Measurements from ENCODE around the gene SAP30BP. TPM values are rescaled to one million over a fixed set of nuclear protein-coding genes. Genes with fewer than 3 reads are reported as not detected.

The SAP30BP gene
- total and polyA plus RNA-seq, 2 of the 13 experiments (the other 11 are each of a cell fraction or from before 2014, with no cell fraction given): 67.7 to 99.4 TPM

DNA sequence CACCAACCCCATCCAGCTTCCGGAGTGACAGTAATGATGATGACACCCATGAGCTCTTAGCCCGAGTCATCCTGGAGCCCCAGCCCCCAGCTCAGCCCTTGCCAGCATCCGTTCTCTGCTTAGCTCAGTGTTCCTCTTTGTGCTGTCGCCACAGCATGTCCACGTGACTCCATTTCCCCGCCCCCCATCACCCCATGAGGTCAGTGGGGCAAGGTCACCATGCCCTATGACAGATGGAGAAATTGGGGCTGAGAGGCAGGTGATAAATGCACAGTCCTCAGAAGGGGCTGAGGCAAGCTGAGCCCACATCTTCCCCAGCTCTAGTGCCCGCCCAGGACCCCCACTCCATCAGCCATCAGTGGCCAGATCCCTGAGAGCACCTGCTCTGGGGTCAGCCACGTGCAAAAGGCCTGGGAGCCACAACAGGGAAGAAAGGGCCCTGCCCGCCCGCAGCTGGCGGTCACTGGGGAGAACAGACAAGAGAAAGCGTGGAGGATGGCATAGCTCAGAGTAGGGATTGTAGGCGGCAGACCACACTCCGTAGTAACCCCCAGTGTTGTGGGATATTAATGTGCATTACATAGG is 71.2 kb downstream of the SAP30BP start (continued):
- TF ChIP-seq, protein P1, sequence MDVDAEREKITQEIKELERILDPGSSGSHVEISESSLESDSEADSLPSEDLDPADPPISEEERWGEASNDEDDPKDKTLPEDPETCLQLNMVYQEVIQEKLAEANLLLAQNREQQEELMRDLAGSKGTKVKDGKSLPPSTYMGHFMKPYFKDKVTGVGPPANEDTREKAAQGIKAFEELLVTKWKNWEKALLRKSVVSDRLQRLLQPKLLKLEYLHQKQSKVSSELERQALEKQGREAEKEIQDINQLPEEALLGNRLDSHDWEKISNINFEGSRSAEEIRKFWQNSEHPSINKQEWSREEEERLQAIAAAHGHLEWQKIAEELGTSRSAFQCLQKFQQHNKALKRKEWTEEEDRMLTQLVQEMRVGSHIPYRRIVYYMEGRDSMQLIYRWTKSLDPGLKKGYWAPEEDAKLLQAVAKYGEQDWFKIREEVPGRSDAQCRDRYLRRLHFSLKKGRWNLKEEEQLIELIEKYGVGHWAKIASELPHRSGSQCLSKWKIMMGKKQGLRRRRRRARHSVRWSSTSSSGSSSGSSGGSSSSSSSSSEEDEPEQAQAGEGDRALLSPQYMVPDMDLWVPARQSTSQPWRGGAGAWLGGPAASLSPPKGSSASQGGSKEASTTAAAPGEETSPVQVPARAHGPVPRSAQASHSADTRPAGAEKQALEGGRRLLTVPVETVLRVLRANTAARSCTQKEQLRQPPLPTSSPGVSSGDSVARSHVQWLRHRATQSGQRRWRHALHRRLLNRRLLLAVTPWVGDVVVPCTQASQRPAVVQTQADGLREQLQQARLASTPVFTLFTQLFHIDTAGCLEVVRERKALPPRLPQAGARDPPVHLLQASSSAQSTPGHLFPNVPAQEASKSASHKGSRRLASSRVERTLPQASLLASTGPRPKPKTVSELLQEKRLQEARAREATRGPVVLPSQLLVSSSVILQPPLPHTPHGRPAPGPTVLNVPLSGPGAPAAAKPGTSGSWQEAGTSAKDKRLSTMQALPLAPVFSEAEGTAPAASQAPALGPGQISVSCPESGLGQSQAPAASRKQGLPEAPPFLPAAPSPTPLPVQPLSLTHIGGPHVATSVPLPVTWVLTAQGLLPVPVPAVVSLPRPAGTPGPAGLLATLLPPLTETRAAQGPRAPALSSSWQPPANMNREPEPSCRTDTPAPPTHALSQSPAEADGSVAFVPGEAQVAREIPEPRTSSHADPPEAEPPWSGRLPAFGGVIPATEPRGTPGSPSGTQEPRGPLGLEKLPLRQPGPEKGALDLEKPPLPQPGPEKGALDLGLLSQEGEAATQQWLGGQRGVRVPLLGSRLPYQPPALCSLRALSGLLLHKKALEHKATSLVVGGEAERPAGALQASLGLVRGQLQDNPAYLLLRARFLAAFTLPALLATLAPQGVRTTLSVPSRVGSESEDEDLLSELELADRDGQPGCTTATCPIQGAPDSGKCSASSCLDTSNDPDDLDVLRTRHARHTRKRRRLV (CRISPR knock-in tag; IDR thresholded peaks at IDR 0.05): no peak
- TF ChIP-seq ZNF264 (CRISPR knock-in tag; IDR thresholded peaks at IDR 0.05) (no peak), SYNCRIP (IDR thresholded peaks at IDR 0.05; ENCODE audit: insufficient read depth, low read depth, low read length) (no peak), ZSCAN21 (CRISPR knock-in tag; IDR thresholded peaks at IDR 0.05; ENCODE audit: borderline replicate concordance) (no peak; the same call in 1 of the 2 replicates), SALL2 (CRISPR knock-in tag; IDR thresholded peaks at IDR 0.05) (no peak), GZF1 (CRISPR knock-in tag; IDR thresholded peaks at IDR 0.05) (no peak), TARDBP (CRISPR knock-in tag; IDR thresholded peaks at IDR 0.05) (no peak; the same call in 1 of the 2 replicates), ARNTL (CRISPR knock-in tag; IDR thresholded peaks at IDR 0.05) (peak; percentile 97), FOXK2 (IDR thresholded peaks at IDR 0.05) (no peak), ZNF598 (CRISPR knock-in tag; IDR thresholded peaks at IDR 0.05; ENCODE audit: borderline replicate concordance) (no peak), RBM22 (optimal IDR thresholded peaks at IDR 0.05; ENCODE audit: low read length) (no peak), ZNF263 (CRISPR knock-in tag; IDR thresholded peaks at IDR 0.05) (peak; percentile 39; the same call in 1 of the 2 replicates), CHD2 (IDR thresholded peaks at IDR 0.05; ENCODE audit: low read depth, low read length) (no peak), REL (CRISPR knock-in tag; conservative IDR thresholded peaks at IDR 0.05) (no peak), ZNF609 (CRISPR knock-in tag; IDR thresholded peaks at IDR 0.05; ENCODE audit: borderline replicate concordance) (no peak), EP300 (IDR thresholded peaks at IDR 0.05; ENCODE audit: low read depth in 2 of 2, low read length in 2 of 2) (peak in 1 of 2 experiments; percentile 43; a peak in 1 of 4 replicates), EP300 (CRISPR knock-in tag; IDR thresholded peaks at IDR 0.05; ENCODE audit: borderline replicate concordance) (peak; percentile 51; the same call in 1 of the 2 replicates), ZNF274 (CRISPR knock-in tag; IDR thresholded peaks at IDR 0.05) (no peak; the same call in 1 of the 2 replicates), ZBTB39 (CRISPR knock-in tag; IDR thresholded peaks at IDR 0.05) (no peak)
